ELF-1 (cell line): ENCODE results near the gene DTD1.
A peak's percentile ranks its signal among the peaks of the same experiment; 100 is the strongest.

Experiments
- DNase-seq: peaks from one replicate; pipeline ENCODE4 v3.0.0-alpha.2; 2016; ENCODE audit warnings: low read depth, low spot score

Gene DTD1

GRCh38 chr20:18615020-18615650 lies 27.3 kb downstream of the DTD1 start:
- no peak for DNase-seq

- DNase-seq = no peak
Measured at GRCh38 chr20:18621004-18621403, 33.1 kb downstream of the DTD1 start.

- DNase-seq = no peak
Measured at GRCh38 chr20:18623156-18623910, 35.5 kb downstream of the DTD1 start.

DNA sequence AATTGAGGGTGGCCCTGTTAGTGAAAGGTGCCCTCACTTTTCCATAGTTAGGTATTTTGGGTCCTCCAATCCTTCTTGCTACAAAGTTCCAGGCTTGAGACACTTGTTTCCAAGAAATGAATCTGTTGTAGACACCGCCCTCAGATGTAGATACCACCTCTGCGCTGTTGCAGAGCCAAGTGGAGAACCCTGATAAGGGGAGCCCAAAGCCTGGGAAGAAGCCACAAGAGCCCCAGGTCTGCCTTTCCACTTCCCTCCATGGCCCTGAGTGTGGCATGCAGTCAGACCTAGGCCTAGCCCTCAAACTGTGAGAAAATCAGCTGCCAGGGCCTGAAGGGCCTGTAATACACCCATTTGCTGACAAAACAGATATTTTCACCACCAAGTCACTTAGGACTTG lies 37.1 kb downstream of the DTD1 start:
- no peak for DNase-seq

GRCh38 chr20:18625907-18626655 lies 38.2 kb downstream of the DTD1 start:
- DNase-seq = no peak

DNA sequence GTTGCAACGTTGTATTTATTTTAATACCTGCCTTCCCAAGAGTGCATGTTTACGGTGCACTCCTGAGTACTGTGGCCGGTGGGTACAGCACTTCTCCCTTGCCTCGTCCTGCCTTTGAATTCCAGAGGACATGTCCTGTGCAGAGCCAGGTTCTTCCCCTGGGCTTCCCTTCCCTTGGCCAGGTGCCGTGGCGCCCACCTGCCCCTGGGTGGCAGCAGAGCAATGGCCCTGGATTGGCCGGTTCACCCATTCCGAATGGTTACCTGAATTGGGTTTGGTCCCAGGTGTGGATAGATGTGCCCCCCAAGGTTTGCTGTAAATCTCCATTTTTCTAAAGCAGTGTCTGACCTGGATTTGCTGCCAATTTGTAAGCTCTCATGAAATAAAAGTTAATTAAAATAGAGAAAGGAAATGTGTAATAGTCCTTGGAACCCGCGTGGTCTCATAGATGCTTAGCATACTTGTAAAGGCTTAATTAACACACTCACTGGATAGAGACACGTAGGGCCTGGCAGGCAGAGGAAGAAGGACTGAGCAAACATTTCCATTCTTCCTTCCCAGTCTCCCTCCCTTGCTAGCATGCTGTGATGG lies 40.6 kb downstream of the DTD1 start:
- peak; percentile 47 for DNase-seq

DNA sequence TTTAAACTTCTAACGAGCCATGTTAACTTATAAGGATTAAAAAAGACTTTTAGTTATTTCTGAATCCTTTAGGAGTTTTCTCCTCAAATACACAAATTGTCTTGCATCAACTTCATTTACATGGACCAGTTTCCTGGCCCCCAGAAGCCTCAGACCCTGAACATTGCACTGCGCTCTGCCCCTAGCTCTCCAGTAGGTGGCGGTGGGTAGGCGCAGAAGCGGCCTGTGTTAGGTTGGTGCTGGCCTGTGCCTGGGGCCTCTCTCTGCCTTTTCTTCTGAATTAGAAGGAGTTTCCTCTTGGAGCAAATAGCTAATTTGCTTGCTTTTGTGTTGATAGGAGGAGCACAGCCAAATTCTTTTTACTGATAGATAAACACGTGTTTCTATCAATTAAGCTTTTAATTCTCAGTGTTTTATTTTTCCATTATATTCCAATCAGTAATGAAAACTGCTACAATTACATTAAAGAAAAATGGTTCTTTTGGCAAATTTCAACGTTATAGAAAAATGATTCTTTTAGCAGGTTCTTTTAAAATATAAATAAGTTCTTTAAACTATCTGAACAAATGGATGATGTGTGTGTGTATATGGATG lies 44.4 kb downstream of the DTD1 start:
- DNase-seq = peak; percentile 79

DNA sequence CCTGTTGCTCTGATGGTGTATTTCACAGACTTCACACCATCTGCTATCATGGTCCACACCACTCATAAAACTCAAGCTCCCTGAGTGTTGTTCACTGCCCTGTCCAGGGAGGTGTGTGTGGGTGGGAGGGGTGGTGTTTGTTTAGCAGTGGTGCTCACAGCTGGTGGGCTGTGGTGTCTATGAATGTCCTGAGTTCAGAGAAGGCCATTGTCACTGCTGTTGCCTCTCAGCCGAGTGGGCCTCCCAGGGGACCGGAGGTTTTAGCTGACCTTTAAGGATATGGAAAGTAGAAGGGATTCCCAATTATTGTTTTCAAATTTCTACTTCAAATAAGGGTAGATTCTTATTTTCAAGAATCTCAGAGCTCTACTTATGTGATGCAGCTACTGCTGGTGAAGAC lies 45.6 kb downstream of the DTD1 start:
- no peak for DNase-seq

- no peak for DNase-seq
Measured at GRCh38 chr20:18634501-18634900, 46.6 kb downstream of the DTD1 start.

- no peak for DNase-seq
Measured at GRCh38 chr20:18635380-18635779, 47.5 kb downstream of the DTD1 start.

GRCh38 chr20:18637224-18637623 lies 49.4 kb downstream of the DTD1 start:
- no peak for DNase-seq

- DNase-seq = no peak
Measured at GRCh38 chr20:18638768-18639167, 50.9 kb downstream of the DTD1 start.

DNA sequence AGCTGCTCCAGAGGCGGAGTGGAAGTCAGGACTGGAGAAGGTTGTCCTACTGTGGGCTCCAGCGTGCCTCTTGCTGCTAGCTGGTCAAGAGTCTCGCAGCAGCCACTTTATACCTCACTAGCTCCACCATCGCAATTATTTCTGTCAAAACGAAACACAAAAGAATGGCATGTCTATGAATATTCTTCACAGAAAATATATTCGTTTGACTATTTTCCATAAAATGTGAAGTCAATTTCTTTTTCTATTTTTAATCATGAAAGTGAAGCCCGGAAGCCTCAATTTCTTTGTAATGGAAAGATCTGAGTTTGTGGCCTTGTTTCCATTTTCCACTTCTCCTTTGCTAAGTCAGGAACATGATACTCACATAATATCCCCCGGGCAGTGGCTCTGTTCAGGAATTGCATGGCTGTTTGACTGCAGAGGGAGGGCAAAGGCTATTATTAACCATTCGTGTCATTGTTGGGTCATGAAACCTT lies 51.7 kb downstream of the DTD1 start:
- DNase-seq = no peak

DNA sequence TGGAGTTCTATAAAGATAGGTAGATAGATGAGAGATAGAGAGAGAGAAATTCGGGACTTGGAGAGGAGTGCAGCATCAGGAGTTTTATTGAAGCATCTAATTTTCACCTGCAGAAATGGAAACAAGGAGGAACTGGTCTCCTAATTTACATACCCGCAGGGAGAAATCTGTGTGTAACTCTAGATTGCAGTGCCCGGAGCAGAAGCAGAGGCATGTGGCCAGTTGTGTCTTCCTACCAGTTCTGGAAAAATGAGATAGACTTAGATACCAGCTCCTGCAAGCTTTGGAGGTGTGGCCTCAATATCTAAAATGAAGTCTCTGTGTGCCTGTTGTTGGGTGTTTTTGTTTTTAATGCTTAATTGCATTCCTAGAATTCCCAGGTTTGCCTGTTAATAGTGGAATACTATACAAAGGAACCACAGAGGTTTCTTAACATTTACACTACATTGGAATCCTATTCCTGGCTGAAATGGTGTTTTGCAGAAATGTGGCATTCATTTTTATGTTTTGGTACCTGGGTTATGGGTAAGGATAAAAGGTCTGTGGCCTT lies 57.4 kb downstream of the DTD1 start:
- DNase-seq = peak; percentile 31

GRCh38 chr20:18645851-18646250 lies 58.0 kb downstream of the DTD1 start:
- DNase-seq = peak; percentile 14

- no peak for DNase-seq
Measured at GRCh38 chr20:18647777-18648176, 59.9 kb downstream of the DTD1 start.

DNA sequence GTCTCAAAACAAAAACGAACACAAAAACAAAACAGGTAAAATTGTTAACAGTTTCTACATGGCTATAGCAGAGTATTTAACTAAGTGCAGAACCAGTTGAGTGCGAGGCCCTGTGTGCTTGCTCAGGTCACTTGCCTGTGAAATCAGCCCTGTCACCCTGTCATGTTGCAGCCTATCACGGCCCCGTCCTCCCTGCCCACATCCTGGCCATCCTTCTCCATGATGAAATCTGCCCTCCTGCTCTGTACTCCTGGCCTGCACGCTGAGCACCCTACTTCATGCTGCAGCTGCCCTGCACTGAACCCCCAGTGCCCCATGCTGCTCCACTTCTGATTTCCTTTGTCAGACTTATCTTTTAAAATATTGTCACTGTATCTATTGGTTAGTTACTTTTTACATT lies 62.4 kb downstream of the DTD1 start:
- DNase-seq = no peak

DNA sequence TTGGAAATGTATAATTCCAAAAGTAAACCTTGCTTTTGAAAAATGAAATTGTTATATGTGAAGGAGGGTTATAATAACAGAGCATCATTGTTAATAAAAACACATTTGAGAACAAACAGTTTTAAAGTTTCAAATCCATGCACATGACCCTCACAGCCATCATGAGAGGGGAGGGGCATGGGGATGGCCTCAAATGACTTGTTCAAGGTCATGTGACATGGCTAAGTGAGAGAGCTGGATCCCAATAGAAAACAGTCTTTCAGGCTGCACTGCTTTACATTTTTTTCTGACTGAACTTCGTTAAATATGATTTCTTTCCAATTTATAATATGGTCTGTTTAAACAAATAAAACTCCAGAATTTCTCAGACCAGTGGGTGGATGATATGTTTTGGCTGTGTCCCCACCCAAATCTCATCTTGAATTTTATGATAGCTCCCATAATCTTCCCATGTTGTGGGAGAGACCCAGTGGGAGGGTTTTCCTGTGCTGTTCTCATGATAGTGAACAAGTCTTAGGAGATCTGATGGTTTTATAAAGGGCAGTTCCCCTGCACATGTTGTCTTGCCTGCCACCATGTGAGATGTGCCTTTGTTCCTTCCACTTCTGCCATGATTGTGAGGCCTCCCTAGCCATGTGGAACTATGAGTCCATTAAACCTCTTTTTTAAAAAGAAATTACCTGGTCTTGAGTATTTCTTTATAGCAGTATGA lies 66.0 kb downstream of the DTD1 start:
- DNase-seq = no peak

DNA sequence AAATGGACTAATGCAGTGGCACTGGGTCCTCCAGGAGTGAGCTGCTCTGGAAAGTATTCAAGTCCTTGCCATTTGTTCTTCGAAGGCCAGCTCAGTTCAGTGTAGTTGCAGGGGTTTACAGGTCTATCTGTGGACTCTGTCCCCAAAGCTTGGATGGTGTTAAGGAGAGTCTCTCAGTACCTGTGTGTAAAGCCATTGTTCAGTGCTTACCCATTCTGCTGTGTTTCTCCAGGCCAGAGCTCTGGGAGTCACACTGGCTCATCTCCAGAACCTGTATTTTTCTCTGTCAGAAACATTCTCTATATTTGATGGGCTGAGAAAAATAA lies 66.6 kb downstream of the DTD1 start:
- no peak for DNase-seq

- no peak for DNase-seq
Measured at GRCh38 chr20:18657575-18657974, 69.7 kb downstream of the DTD1 start.
